K562 (cell line): Measurements from ENCODE around the gene DNAAF2. TPM values are rescaled to one million over a fixed set of nuclear protein-coding genes. Genes with fewer than 3 reads are reported as not detected.

Source experiments
- ARNT ChIP-seq, 2 experiments: fragments of 450-650 bp; IDR thresholded peaks; 2 replicates each; pipeline ENCODE4 v1.6.1; 2016; ENCODE audit warnings: mild to moderate bottlenecking in 1 of 2
- E2F3 ChIP-seq: fragments of 250-450 bp; sonication (Bioruptor Pico); IDR thresholded peaks from 2 replicates; pipeline ENCODE4 v1.4.0; 2020; ENCODE audit warnings: mild to moderate bottlenecking
- E2F6 ChIP-seq, 2 experiments: IDR thresholded peaks; 2 replicates each; pipeline ENCODE4 v1.6.1; 2011; ENCODE audit warnings: borderline replicate concordance in 1 of 2, control low read depth in 1 of 2, low read depth in 1 of 2, low read length in 1 of 2, mild to moderate bottlenecking in 1 of 2, mixed read lengths in 1 of 2, moderate library complexity in 1 of 2; ENCODE audit not compliant: insufficient read depth in 1 of 2, insufficient read length in 1 of 2, poor library complexity in 1 of 2, severe bottlenecking in 1 of 2; ENCODE audit errors: extremely low read depth in 1 of 2
- ELF2 ChIP-seq: fragments of 250-450 bp; sonication (Bioruptor Pico); IDR thresholded peaks from 2 replicates; pipeline ENCODE4 v1.5.0; 2021; ENCODE audit warnings: mild to moderate bottlenecking
- GTF2E2 ChIP-seq: fragments of 200-800 bp; sonication (Bioruptor generic); IDR thresholded peaks from 2 replicates; pipeline ENCODE4 v1.6.1; 2016; ENCODE audit warnings: missing genetic modification characterization, missing compliant biosample characterization
- GTF3C2 ChIP-seq: IDR thresholded peaks from 3 replicates; pipeline ENCODE4 v1.6.1; 2011; ENCODE audit warnings: borderline replicate concordance, mild to moderate bottlenecking, moderate library complexity; ENCODE audit not compliant: insufficient read length; ENCODE audit errors: extremely low read depth
- HNRNPK ChIP-seq: fragments of 200-400 bp; formaldehyde crosslinking; IDR thresholded peaks from one replicate; pipeline ENCODE4 v1.6.1; 2018; ENCODE audit warnings: mild to moderate bottlenecking, low read depth, low read length; ENCODE audit not compliant: poor library complexity, severe bottlenecking
- JUND ChIP-seq, 2 experiments: IDR thresholded peaks; 2 replicates in 1 of 2; 3 replicates in 1 of 2; pipeline ENCODE4 v1.6.1; 2011; ENCODE audit warnings: borderline replicate concordance in 2 of 2, low read depth in 2 of 2, low read length in 2 of 2, improper control_type of control experiment in 1 of 2, missing biosample characterization in 1 of 2, missing genetic modification characterization in 1 of 2, missing genetic modification reagents in 1 of 2
- KDM5B ChIP-seq: fragments of 200-600 bp; sonication (generic); IDR thresholded peaks from 2 replicates; pipeline ENCODE4 v1.6.1; 2012; ENCODE audit warnings: low read depth, mild to moderate bottlenecking, moderate library complexity, low read length, control low read depth, inconsistent platforms; ENCODE audit not compliant: insufficient replicate concordance
- KLF16 ChIP-seq: IDR thresholded peaks from 2 replicates; pipeline ENCODE4 v1.6.1; 2016; ENCODE audit warnings: antibody characterized with exemption
- MYBL2 ChIP-seq, 2 experiments: fragments of 450-650 bp in 1 of 2; sonication (generic) in 1 of 2; formaldehyde crosslinking in 1 of 2; IDR thresholded peaks; 2 replicates each; pipeline versions ENCODE4 v1.6.1 to v1.8.1; 2017 to 2022; ENCODE audit warnings: borderline replicate concordance in 1 of 2, inconsistent platforms in 1 of 2, low read depth in 1 of 2, mild to moderate bottlenecking in 1 of 2, missing genetic modification reagents in 1 of 2, moderate library complexity in 1 of 2
- NBN ChIP-seq: fragments of 450-650 bp; IDR thresholded peaks from 2 replicates; pipeline ENCODE4 v1.6.1; 2016; ENCODE audit warnings: low read depth, mild to moderate bottlenecking
- NRF1 ChIP-seq, 2 experiments: fragments of 450-650 bp; IDR thresholded peaks in 1 of 2; conservative IDR thresholded peaks in 1 of 2; 2 replicates each; pipeline ENCODE4 v1.6.1; 2014; ENCODE audit warnings: mild to moderate bottlenecking in 2 of 2
- RBM17 ChIP-seq: fragments of 200-400 bp; formaldehyde crosslinking; IDR thresholded peaks from 2 replicates; pipeline ENCODE4 v1.6.1; 2017; ENCODE audit warnings: low read depth, mild to moderate bottlenecking, low read length, borderline replicate concordance
- SAFB ChIP-seq: fragments of 200-400 bp; formaldehyde crosslinking; IDR thresholded peaks from 2 replicates; pipeline ENCODE4 v1.6.1; 2017; ENCODE audit warnings: low read depth, low read length, borderline replicate concordance
- TAF1 ChIP-seq: IDR thresholded peaks from 2 replicates; pipeline ENCODE4 v1.6.1; 2011; ENCODE audit warnings: mild to moderate bottlenecking, low read length, moderate library complexity; ENCODE audit not compliant: insufficient read depth, control insufficient read depth, severe bottlenecking; ENCODE audit errors: extremely low read depth
- U2AF2 ChIP-seq: fragments of 200-400 bp; formaldehyde crosslinking; optimal IDR thresholded peaks from 2 replicates; pipeline ENCODE3; 2017; ENCODE audit warnings: low read depth, mild to moderate bottlenecking, low read length
- XRCC4 ChIP-seq: IDR thresholded peaks from one replicate; pipeline ENCODE4 v1.6.1; 2011; ENCODE audit not compliant: insufficient read depth, insufficient read length; ENCODE audit errors: extremely low read depth
- ZNF3 ChIP-seq: fragments of 250-450 bp; sonication (Bioruptor Pico); IDR thresholded peaks from 2 replicates; pipeline ENCODE4 v1.5.0; 2021; ENCODE audit warnings: mild to moderate bottlenecking, moderate library complexity
- polyA plus RNA-seq, 8 experiments: library from polyadenylated mRNA; depleted of rRNA in 4 of 8; stranded (reverse) in 5 of 8; unstranded in 3 of 8; fragments of >200 nt; fragmentation: Nextera tagmentation in 2 of 8; fragmentation: Illumina TruSeq in 1 of 8; extraction: Ambion mirVana in 2 of 8; extraction: Trizol in 1 of 8; gene quantifications; 2 replicates each; pipeline versions ENCODE4 v1.2.1 to v1.2.3, GENCODE V29; 2011 to 2014; ENCODE audit warnings: inconsistent platforms in 1 of 8, missing spikeins in 1 of 8
- total RNA-seq, 7 experiments: library from RNA; depleted of rRNA in 6 of 7; stranded (reverse); fragments of >200 nt in 6 of 7; fragmentation: Illumina TruSeq in 2 of 7; extraction: Trizol in 2 of 7; gene quantifications; 2 replicates each; pipeline versions ENCODE4 v1.2.1 to v1.2.3, GENCODE V29; 2011 to 2021; ENCODE audit warnings: low replicate concordance in 1 of 7
- TF ChIP-seq, protein P1 (sequence below): fragments of 450-650 bp; IDR thresholded peaks from 2 replicates; pipeline ENCODE4 v1.6.1; 2014; ENCODE audit warnings: low read depth, mild to moderate bottlenecking, moderate library complexity, borderline replicate concordance

Gene DNAAF2
- total and polyA plus RNA-seq, 9 of the 15 experiments (the other 6 are each of a cell fraction or from before 2014, with no cell fraction given), result 2.4 to 14.6 (median 11.1) TPM

GRCh38 chr14:49598485-49599300 lies 36.4 kb downstream of the DNAAF2 start, which contains the start of gene LRR1 (continued):
- no peak for TF ChIP-seq RBM17
- no peak for TF ChIP-seq XRCC4
- no peak for TF ChIP-seq U2AF2
- TF ChIP-seq TAF1, result peak; percentile 88
- TF ChIP-seq KDM5B, result peak; percentile 85
- no peak for TF ChIP-seq JUND (IDR thresholded peaks at IDR 0.05; ENCODE audit: borderline replicate concordance, low read depth, low read length)
- TF ChIP-seq JUND (tag; IDR thresholded peaks at IDR 0.05; ENCODE audit: borderline replicate concordance, low read depth, low read length), result peak; percentile 42; the same call in 1 of the 3 replicates
- peak; percentile 80 to 82 for TF ChIP-seq E2F6 (IDR thresholded peaks at IDR 0.05; ENCODE audit: borderline replicate concordance in 1 of 2, extremely low read depth in 1 of 2, insufficient read depth in 1 of 2, insufficient read length in 1 of 2, low read depth in 1 of 2, low read length in 1 of 2, poor library complexity in 1 of 2, severe bottlenecking in 1 of 2)
- TF ChIP-seq NBN, result no peak
- no peak for TF ChIP-seq ARNT (IDR thresholded peaks at IDR 0.05)
- no peak for TF ChIP-seq GTF3C2
- TF ChIP-seq MYBL2 (IDR thresholded peaks at IDR 0.05; ENCODE audit: low read depth), result peak; percentile 88
- TF ChIP-seq MYBL2 (CRISPR knock-in tag; IDR thresholded peaks at IDR 0.05; ENCODE audit: borderline replicate concordance), result no peak
- TF ChIP-seq, protein P1, sequence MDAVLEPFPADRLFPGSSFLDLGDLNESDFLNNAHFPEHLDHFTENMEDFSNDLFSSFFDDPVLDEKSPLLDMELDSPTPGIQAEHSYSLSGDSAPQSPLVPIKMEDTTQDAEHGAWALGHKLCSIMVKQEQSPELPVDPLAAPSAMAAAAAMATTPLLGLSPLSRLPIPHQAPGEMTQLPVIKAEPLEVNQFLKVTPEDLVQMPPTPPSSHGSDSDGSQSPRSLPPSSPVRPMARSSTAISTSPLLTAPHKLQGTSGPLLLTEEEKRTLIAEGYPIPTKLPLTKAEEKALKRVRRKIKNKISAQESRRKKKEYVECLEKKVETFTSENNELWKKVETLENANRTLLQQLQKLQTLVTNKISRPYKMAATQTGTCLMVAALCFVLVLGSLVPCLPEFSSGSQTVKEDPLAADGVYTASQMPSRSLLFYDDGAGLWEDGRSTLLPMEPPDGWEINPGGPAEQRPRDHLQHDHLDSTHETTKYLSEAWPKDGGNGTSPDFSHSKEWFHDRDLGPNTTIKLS, result peak; percentile 73; the same call in 1 of the 2 replicates
- 0 out of 2 replicates have a peak, but pooled peaks have one; percentile 23 for TF ChIP-seq SAFB
- TF ChIP-seq GTF2E2 (tag), result peak; percentile 80; the same call in 1 of the 2 replicates
- TF ChIP-seq ZNF3 (CRISPR knock-in tag), result no peak
- no peak for TF ChIP-seq HNRNPK
- TF ChIP-seq NRF1 (conservative IDR thresholded peaks at IDR 0.05 in 1 of 2, IDR thresholded peaks at IDR 0.05 in 1 of 2), result peak; percentile 78 to 83
- no peak for TF ChIP-seq ELF2 (CRISPR knock-in tag)
- TF ChIP-seq KLF16, result no peak
- TF ChIP-seq E2F3 (CRISPR knock-in tag), result peak; percentile 71; the same call in 1 of the 2 replicates
